Naive B cell (primary cell): ENCODE results near the gene NIF3L1. TPM values are rescaled to one million over a fixed set of nuclear protein-coding genes. Genes with fewer than 3 reads are reported as not detected.
A peak's percentile ranks its signal among the peaks of the same experiment; 100 is the strongest.

Source experiments
- ATAC-seq, 2 donors: fragments of 150-1000 bp; cut with Tn5 transposase; 2 replicates each; pipeline ENCODE4 v1.10.0; 2021; ENCODE audit warnings: low read depth in 2 of 2, mild to moderate bottlenecking in 2 of 2, moderate library complexity in 2 of 2
- DNase-seq: peaks from one replicate; pipeline ENCODE4 v3.0.0; 2022
- H3K27ac Mint-ChIP-seq, 6 donors: one replicate each; pipeline ENCODE4 v1.8.0; 2020 to 2022; ENCODE audit warnings: mild to moderate bottlenecking in 6 of 6, mixed read lengths in 6 of 6, moderate library complexity in 5 of 6, inconsistent platforms in 2 of 6
- H3K27me3 Mint-ChIP-seq, 3 donors: one replicate each; pipeline ENCODE4 v1.8.0; 2021 to 2022; ENCODE audit warnings: mixed read lengths in 3 of 3, mild to moderate bottlenecking in 1 of 3
- H3K36me3 Mint-ChIP-seq, 2 donors: one replicate each; pipeline ENCODE4 v1.8.0; 2020 to 2022; ENCODE audit warnings: mixed read lengths in 2 of 2, inconsistent platforms in 1 of 2, mild to moderate bottlenecking in 1 of 2
- H3K4me1 Mint-ChIP-seq, 3 donors: one replicate each; pipeline ENCODE4 v1.8.0; 2020 to 2022; ENCODE audit warnings: mixed read lengths in 3 of 3, inconsistent platforms in 1 of 3, mild to moderate bottlenecking in 1 of 3, moderate library complexity in 1 of 3
- H3K4me3 Mint-ChIP-seq, 8 donors: one replicate each; pipeline ENCODE4 v1.8.0; 2020 to 2022; ENCODE audit warnings: mild to moderate bottlenecking in 8 of 8, mixed read lengths in 8 of 8, moderate library complexity in 8 of 8, inconsistent platforms in 2 of 8
- H3K9me3 Mint-ChIP-seq, 7 donors: one replicate each; pipeline ENCODE4 v1.8.0; 2020 to 2022; ENCODE audit warnings: mixed read lengths in 7 of 7, mild to moderate bottlenecking in 5 of 7, inconsistent platforms in 2 of 7, moderate library complexity in 1 of 7
- polyA plus RNA-seq, 6 donors: library from polyadenylated mRNA; unstranded; fragments of 300-500 nt; fragmentation: Illumina TruSeq; gene quantifications; one replicate each; pipeline ENCODE4 v1.2.3, GENCODE V29; 2021; ENCODE audit warnings: low read depth in 6 of 6

The NIF3L1 gene
- polyA plus RNA-seq, 6 donors from 2014 or later, result 12.2 to 22.0 (median 14.9) TPM

DNA sequence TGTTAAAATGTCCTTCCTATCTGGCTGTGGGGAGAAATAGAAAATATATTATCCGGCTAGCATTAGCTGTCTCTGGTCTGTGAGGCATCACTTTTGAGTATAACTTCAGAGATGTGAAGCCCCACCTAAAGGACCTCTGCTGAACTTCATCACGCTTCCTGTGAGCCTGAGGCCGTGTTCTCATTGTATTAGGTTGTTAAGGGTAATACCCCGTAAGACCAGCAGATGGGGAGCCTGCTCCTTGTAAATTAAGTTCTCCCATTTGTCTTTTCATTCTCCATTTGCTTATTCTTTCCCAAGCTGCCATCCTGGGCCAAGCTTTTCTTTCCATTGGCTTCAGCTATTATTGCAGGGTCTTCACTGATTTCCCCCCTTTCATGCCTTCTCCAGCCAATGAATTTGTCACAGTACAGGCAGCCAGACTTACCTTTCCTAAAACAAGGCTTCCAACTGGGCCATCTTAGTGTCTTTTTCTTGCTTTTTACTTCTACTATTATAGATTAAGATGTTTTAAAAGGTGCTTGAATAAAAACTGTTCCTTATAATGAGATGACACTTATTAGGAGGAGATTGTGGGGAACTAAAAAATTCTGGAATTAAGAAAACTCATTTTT lies 12.4 kb downstream of the NIF3L1 start:
- H3K4me3 Mint-ChIP-seq, result no peak overlapping the region
- H3K4me1 Mint-ChIP-seq, result peaks cover 0 to 5% (median 4%) of the 10 kb centered on the region in 3 donors
- ATAC-seq (peak; percentile 100), DNase-seq (peak; percentile 71)
- H3K27ac Mint-ChIP-seq, result peak overlapping the region in 5 of 6 donors; percentile 12 to 90 (median 42)
- H3K9me3 Mint-ChIP-seq, result no peaks in the 10 kb centered on the region
- H3K36me3 Mint-ChIP-seq, result peaks cover 16 to 18% of the 10 kb centered on the region in 2 donors
- H3K27me3 Mint-ChIP-seq, result no peaks in the 10 kb centered on the region

DNA sequence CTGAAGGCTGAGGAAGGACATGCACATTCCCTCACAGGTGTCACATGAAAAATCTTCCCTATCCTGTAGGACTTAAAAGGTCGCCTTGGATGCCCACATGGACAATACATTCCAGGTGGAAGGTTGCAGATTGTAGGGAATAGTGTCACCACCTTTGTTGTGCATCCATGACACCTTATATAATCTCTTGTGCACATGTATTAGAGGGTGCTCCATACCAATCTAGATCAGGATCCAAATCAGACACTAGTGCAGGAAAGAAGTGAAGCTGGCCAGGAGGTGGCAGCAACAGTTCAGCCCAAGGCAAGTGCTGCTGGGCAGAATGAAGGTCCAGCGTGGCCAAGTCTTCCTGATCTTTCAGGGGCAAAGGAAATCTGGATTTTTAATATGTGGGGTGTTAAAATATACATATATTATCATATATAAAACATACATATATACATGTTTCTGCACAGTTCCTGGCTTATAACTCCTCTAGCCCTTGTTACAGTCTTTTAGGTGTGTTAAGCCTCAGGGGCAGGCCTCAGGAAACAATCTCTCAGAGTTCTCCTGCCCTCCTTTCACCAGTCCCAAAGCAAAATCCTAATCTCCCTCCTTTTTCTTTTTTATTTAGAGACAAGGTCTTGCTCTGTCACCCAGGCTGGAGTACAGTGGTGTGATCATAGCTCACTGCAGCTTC lies 16.6 kb downstream of the NIF3L1 start:
- peaks cover 0 to 5% (median 4%) of the 10 kb centered on the region in 3 donors for H3K4me1 Mint-ChIP-seq
- no peaks in the 10 kb centered on the region for H3K36me3 Mint-ChIP-seq
- ATAC-seq, result peak in 1 of 2 donors; percentile 25

DNA sequence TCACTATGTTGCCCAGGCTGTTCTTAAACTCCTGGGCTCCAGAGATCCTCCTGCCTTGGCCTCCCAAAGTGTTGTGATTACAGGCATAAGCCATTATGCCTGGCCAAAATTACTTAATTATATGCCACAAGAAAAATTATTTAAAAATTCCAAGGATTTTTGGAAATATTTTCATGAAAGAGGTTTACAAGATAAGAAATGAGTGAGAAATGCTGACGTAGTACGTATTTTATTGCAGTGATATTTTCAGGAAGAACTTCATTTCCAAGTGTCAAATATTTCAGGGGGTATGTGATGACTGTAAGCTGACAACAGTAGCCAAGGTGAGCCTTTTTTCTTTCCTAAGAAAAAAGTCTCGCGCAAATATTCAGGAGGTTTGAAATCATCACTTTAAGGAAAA lies 20.8 kb downstream of the NIF3L1 start:
- peaks cover 0 to 24% of the 10 kb centered on the region in 2 donors for H3K36me3 Mint-ChIP-seq
- ATAC-seq (no peak), DNase-seq (no peak)
- H3K4me3 Mint-ChIP-seq, result no peak overlapping the region
- H3K4me1 Mint-ChIP-seq, result no peaks in the 10 kb centered on the region
- no peaks in the 10 kb centered on the region for H3K27me3 Mint-ChIP-seq
- H3K27ac Mint-ChIP-seq, result peak overlapping the region in 1 of 6 donors; percentile 38
- H3K9me3 Mint-ChIP-seq, result no peaks in the 10 kb centered on the region

More for the DNA sequence above, 16.6 kb downstream of the NIF3L1 start:
- no peaks in the 10 kb centered on the region for H3K27me3 Mint-ChIP-seq
- peak overlapping the region in 3 of 6 donors; percentile 38 to 67 (median 44) for H3K27ac Mint-ChIP-seq
- no peak overlapping the region for H3K4me3 Mint-ChIP-seq
- peak; percentile 6 for DNase-seq
- H3K9me3 Mint-ChIP-seq, result no peaks in the 10 kb centered on the region

DNA sequence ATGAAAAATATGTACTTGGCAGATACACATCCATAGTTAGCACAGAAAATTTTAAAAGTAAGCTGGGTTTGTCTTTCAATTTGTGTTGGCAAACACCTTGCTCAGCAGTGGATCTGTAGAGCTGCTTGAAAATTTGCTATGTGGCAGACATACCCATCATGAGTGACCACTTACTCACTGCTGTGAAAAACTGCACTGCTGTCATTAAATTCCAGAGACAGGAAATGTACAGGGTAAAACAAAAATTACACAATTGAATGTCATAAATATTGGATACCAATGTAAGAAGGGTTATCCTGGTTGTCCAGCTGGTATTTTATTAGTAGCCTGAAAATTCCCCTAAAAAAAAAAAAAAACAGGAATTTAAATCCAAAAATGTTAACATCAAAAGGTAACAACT lies 24.5 kb downstream of the NIF3L1 start:
- no peaks in the 10 kb centered on the region for H3K27me3 Mint-ChIP-seq
- peaks cover 7 to 24% of the 10 kb centered on the region in 2 donors for H3K36me3 Mint-ChIP-seq
- no peaks in the 10 kb centered on the region for H3K9me3 Mint-ChIP-seq
- H3K4me1 Mint-ChIP-seq, result no peaks in the 10 kb centered on the region
- ATAC-seq (no peak), DNase-seq (no peak)
- peak overlapping the region in 1 of 6 donors; percentile 69 for H3K27ac Mint-ChIP-seq
- H3K4me3 Mint-ChIP-seq, result no peak overlapping the region

DNA sequence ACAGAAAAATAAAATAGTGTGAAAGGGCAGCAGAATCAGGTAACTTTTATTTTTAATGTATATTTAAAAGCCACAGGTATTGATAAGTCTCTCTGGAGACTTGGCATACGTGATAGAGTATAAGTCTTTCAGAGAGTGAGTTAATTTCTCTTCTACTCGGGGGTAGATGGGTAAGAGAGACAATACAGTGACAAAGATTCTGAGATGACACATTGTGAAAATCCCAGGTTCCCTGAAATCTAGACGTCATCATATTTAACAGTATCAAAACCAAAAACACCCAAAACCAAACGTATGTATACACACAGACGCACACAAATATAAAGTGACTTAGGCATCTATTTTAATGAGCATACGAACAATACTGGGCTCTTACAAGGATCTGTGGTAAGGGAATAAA lies 33.3 kb downstream of the NIF3L1 start:
- Mint-ChIP-seq H3K36me3 (peaks cover 6 to 12% of the 10 kb centered on the region in 2 donors), H3K4me1 (no peaks in the 10 kb centered on the region), H3K4me3 (no peak overlapping the region), H3K27ac (peak overlapping the region in 3 of 6 donors; percentile 5 to 70 (median 44)), H3K9me3 (no peaks in the 10 kb centered on the region), H3K27me3 (no peaks in the 10 kb centered on the region)
- ATAC-seq, result no peak
- DNase-seq, result no peak

DNA sequence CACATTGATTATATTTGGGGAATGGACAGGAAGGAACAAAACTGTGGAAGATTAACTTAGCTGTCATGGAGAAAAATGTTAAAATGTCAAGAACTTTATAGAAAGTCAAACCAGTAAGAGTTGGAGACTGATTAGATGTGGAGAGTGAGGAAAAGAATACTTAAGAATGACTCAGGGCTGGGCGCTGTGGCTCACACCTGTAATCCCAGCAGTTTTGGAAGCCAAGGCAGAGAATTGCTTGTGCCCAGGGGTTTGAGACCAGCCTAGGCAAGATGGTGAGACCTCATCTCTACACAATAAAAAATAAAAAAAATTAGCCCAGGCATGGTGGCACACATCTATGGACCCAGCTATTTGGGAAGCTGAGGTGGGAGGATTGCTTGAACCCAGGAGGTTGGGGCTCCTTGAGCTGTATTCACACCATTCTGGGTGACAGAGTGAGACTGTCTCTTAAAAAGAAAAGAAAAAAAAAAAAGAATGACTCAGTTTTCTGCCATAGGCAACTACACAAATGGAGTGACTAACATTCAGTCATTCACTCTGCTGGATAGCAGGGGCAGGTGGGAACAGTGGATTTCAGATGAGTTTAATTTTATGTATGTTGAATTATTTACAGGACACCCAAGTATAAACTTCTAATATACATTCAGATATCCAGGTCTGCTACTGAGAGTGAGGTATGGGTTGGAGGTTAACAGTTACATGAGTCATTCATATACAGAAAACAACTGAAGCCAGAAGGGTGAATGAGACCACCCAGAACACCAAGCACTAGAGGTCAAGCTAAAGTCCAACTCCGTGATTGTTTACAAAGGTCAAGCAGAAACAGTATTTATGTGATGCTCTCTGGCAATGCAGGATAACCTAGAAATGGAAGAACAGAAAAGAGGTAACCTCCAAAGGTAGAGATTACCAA lies 40.4 kb downstream of the NIF3L1 start:
- Mint-ChIP-seq H3K36me3 (peaks cover 14 to 16% of the 10 kb centered on the region in 2 donors), H3K4me1 (peaks cover 0 to 5% (median 0%) of the 10 kb centered on the region in 3 donors), H3K4me3 (no peak overlapping the region), H3K27me3 (no peaks in the 10 kb centered on the region), H3K27ac (peak overlapping the region in 4 of 6 donors; percentile 2 to 76 (median 32)), H3K9me3 (no peaks in the 10 kb centered on the region)
- DNase-seq (no peak), ATAC-seq (no peak)

DNA sequence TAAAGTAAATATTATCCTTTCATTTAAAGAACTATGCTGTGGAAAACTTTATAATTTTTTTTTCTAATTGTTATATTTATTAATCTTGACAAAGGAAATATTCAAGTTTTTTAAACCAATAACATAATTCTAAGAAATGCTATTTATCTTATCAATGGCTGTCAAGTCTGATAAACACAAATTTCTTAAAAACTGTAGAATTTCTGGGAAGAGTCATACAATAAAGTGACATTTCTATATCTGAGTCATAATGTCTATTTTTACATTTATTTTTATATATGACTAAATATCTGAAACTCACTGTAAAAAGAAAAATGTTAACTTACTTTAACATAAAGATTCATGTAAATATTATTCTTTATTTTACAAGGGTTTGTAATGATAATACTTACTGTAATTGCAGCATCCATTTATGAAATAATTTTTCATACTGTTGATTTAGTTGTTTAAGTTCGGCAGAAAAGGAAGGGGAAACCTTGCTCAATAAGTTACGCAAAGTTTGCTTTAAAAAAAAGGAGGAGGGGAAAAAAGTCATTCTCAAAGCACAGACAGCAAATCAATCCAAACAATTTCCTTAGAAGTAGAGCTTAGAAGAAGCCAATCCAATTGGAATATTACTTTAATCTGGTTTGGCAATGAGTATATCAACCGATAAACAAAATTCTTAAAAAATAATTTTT lies 41.9 kb downstream of the NIF3L1 start:
- ATAC-seq (no peak), DNase-seq (no peak)
- Mint-ChIP-seq H3K4me1 (peaks cover 0 to 5% (median 0%) of the 10 kb centered on the region in 3 donors), H3K9me3 (no peaks in the 10 kb centered on the region), H3K27me3 (no peaks in the 10 kb centered on the region), H3K36me3 (peaks cover 11 to 14% of the 10 kb centered on the region in 2 donors), H3K27ac (peak overlapping the region in 2 of 6 donors; percentile 69 to 76), H3K4me3 (no peak overlapping the region)

DNA sequence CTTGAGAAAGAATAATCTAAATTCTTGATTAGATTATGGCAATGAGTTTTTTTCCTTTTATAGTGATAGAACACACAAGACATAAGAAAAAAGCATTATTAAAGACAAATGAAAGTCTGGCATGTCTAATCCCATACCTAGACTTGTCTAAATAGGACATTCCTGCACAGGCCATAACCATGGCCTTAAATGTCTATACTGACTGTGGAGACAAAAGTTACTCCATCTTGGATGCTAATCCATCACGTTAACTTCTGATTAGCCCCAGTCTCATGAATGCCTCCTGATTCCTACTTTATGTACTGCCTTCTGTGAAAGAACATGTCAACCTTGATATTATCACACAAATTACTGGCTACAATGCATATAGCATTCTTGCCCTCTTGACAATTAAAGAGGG lies 50.7 kb downstream of the NIF3L1 start:
- Mint-ChIP-seq H3K4me1 (no peaks in the 10 kb centered on the region), H3K36me3 (peaks cover 13 to 16% of the 10 kb centered on the region in 2 donors), H3K27ac (peak overlapping the region in 1 of 6 donors; percentile 32), H3K9me3 (no peaks in the 10 kb centered on the region), H3K27me3 (no peaks in the 10 kb centered on the region), H3K4me3 (no peak overlapping the region)
- DNase-seq (no peak), ATAC-seq (no peak)

DNA sequence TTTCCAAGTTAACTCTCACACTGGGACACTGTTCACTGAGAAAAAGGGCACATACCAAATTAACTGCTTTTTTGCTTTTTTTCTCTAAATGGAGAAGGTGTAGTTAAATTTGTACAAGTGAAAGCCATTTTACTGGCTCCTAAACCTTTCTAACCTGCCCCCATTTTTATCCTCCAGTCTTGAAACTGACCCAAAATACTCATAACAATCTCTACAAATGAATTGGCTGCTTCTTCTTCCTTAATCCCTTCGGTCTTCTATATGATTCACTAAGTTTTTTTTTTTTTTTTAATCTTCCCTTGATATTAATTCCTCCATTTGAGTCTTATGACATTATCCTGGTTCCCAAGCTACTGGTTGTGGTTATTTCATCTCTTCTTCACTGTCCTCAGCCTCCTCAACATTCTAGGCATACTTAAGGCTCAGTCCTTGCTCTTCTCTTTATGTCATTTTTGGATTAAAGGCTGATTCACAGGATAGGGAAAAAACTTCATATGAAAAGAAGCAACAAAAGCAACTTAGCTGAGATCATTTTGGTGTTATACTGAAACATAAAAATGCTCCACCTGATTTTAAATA lies 54.4 kb downstream of the NIF3L1 start:
- Mint-ChIP-seq H3K36me3 (peaks cover 16 to 17% of the 10 kb centered on the region in 2 donors), H3K4me1 (no peaks in the 10 kb centered on the region), H3K27ac (peak overlapping the region in 4 of 6 donors; percentile 14 to 90 (median 41)), H3K9me3 (no peaks in the 10 kb centered on the region), H3K4me3 (no peak overlapping the region), H3K27me3 (no peaks in the 10 kb centered on the region)
- DNase-seq, result no peak
- no peak for ATAC-seq

DNA sequence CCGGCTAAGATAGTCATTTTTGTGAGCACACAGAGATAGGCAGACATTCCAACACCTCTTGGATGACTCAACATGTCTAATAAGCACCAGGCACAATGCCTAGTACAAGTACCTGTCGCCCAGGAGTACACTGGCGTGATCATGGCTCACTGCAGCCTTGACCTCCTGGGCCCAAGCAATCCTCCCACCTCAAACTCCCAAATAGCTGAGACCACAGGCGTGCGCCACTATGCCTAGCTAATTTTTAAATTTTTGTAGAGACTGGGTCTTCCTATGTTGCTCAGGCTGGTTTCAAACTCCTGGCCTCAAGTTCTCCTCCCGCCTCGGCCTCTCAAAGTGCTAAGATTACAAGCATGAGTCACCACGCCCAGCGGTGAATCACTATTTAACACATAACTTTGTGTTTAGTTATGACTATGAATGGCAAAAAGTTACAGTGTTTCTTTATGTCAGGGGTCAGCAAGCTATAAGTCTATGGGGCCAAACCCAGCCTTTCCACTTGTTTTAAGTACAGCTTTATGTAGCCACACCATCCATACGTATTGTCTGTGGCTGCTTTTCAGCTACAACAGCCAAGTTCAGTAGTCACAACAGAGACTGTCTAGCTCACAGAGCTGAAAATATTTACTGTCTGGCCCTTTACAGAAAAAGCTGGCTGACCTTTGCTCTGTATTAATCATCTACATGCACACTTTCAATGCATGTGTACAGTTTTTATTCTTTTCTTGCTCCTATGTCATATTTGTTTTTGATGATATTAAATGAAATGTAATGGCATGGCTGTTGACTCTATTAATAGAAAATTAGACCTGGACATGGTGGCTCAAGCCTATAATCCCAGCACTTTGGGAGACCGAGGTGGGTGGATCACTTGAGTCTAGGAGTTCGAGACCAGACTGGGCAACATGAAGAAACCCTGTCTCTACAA lies 55.6 kb downstream of the NIF3L1 start:
- Mint-ChIP-seq H3K4me1 (no peaks in the 10 kb centered on the region), H3K36me3 (peaks cover 16 to 17% of the 10 kb centered on the region in 2 donors), H3K27ac (peak overlapping the region in 5 of 6 donors; percentile 20 to 85 (median 40)), H3K9me3 (no peaks in the 10 kb centered on the region), H3K27me3 (no peaks in the 10 kb centered on the region), H3K4me3 (no peak overlapping the region)
- ATAC-seq (no peak), DNase-seq (no peak)

DNA sequence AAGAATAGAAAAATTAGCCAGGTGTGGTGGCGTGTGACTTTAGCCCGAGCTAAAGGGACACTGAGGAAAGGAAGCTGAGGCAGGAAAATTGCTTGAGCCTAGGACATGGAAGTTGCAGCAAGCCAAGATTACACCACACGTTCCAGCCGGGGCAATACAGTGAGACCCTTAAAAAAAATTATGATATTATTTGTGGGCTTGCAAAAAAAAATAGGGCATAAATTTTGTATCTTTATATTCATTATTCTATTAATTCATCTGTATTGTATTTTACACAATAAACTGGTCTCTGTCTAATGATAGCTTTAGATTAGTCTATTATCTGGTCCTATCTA lies 56.2 kb downstream of the NIF3L1 start:
- Mint-ChIP-seq H3K4me3 (no peak overlapping the region), H3K4me1 (no peaks in the 10 kb centered on the region), H3K9me3 (no peaks in the 10 kb centered on the region), H3K36me3 (peaks cover 15 to 17% of the 10 kb centered on the region in 2 donors), H3K27me3 (no peaks in the 10 kb centered on the region), H3K27ac (peak overlapping the region in 1 of 6 donors; percentile 20)
- no peak for ATAC-seq
- no peak for DNase-seq

DNA sequence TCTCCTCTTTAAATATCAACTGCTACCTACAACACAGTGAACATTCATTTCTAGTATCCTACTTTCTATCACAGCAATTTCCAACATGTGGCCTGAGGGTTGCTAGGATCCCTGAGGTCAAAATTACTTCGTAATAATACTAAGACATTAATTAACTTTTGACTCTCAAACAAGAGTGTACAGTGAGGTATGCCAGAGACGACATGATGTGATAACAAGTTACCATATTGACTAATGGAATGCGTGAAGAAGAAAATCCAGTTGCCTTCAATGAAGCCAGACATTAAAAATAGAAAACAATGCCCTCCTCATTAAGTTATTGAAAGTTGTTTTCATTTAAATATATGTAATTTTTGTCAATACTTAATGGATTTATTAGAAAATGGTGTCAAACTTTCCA lies 61.2 kb downstream of the NIF3L1 start:
- no peaks in the 10 kb centered on the region for H3K4me1 Mint-ChIP-seq
- H3K9me3 Mint-ChIP-seq, result no peaks in the 10 kb centered on the region
- H3K36me3 Mint-ChIP-seq, result peaks cover 0 to 5% of the 10 kb centered on the region in 2 donors
- peak overlapping the region in 1 of 6 donors; percentile 15 for H3K27ac Mint-ChIP-seq
- DNase-seq, result no peak
- no peak for ATAC-seq
- no peak overlapping the region for H3K4me3 Mint-ChIP-seq
- no peaks in the 10 kb centered on the region for H3K27me3 Mint-ChIP-seq
